ENCODE results near the gene MRTFB. TPM values are rescaled to one million over a fixed set of nuclear protein-coding genes. Genes with fewer than 3 reads are reported as not detected.
A peak's percentile ranks its signal among the peaks of the same experiment; 100 is the strongest.

MRTFB gene
- total RNA-seq, 2 experiments from 2014 or later, result 8.2 to 8.4 TPM

DNA sequence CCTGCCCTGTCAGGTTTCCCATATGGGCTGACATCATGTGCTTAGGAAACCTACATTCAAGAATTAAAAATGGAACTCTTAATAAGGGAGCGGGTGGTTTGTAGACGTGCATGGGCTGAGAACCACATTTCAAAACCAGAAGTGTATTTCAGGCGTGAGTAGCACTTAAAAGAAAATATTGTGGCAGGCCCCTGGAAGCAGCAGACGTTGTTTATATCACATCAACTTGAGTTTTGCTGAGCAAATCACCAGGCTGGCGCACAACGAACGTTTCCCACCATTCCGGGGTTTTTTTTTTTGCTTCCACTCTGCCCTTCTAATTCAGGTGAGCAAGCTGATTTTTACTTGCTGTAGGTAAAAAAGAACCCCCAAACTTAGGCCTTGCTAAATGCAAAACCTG lies 220.2 kb downstream of the MRTFB start:
- H3K9me3 Mint-ChIP-seq, result peaks cover 16% of the 10 kb centered on the region
- no peaks in the 10 kb centered on the region for H3K27me3 Mint-ChIP-seq (ENCODE audit: low read depth)
- CTCF ChIA-PET, result interaction anchor here (1.5 kb wide), 1 partner anchor 371 kb away, joined by 4 read pairs; the partner anchor contains the start of gene ERCC4
- DNase-seq, result no peak
- H3K4me1 Mint-ChIP-seq (ENCODE audit: low read depth), result peaks cover 5% of the 10 kb centered on the region
- H3K27ac Mint-ChIP-seq, result no peak overlapping the region
- H3K4me3 Mint-ChIP-seq, result no peak overlapping the region
- H3K36me3 Mint-ChIP-seq (ENCODE audit: low read depth), result peaks cover 2% of the 10 kb centered on the region
- intact Hi-C loops (cut with micrococcal nuclease), result no loop called here

DNA sequence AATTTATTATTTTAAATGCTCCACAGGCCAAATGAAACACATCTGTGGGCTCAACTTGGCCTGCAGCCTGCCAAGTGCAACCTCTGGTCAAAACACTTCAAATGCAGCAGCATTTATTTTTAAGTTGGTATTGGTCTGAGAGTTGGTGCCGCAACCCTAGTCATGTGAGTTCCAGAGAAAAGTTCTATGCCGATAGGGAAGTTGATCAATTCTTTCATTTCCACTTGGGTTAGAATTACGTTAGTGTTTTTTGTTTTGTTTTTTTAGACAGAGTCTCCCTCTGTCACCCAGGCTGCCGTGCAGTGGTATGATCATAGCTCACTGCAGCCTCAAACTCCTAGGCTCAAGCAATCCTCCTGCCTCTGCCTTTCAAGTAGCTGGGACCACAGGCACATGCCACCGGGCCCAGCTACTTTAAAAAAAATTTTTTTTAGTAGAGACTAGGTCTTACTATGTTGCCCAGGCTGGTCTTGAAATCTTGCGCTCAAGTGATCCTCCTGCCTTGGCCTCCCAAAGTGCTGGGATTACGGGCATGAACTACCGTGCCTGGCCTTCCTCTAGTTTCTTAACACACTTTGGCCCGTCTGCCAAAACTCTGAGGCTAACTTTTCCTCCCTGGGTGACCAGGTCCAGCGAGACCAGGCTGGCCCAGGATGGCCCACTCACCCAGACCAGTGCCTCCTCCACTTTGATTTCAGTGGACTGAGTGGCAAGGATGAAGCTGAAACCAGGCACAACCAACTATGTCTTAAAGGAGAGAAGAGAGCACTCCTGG lies 221.1 kb downstream of the MRTFB start:
- Mint-ChIP-seq H3K9me3 (peaks cover 16% of the 10 kb centered on the region), H3K36me3 (ENCODE audit: low read depth) (peaks cover 2% of the 10 kb centered on the region), H3K4me3 (no peak overlapping the region), H3K27me3 (ENCODE audit: low read depth) (no peaks in the 10 kb centered on the region), H3K4me1 (ENCODE audit: low read depth) (no peaks in the 10 kb centered on the region), H3K27ac (no peak overlapping the region)
- no peak for DNase-seq
- CTCF ChIA-PET, result no interaction called here
- intact Hi-C loops (cut with micrococcal nuclease), result no loop called here

DNA sequence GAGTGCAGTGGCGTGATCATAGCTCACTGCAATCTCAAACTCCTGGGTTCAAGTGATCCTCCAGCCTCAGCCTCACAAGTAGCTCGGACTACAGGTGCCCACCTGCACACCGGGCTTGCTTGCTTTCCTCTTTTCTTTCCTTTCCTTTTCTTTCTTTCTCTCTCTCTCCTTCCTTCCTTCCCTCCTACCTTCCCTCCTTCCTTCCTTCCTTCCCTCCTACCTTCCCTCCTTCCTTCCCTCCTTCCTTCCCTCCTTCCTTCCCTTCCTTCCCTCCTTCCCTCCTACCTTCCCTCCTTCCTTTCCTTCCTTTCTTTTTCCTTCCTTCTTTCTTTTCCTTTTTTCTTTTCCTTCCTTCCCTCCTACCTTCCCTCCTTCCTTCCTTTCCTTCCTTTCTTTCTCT lies 225.5 kb downstream of the MRTFB start:
- Mint-ChIP-seq H3K4me1 (ENCODE audit: low read depth) (peaks cover 7% of the 10 kb centered on the region), H3K9me3 (no peaks in the 10 kb centered on the region), H3K27me3 (ENCODE audit: low read depth) (no peaks in the 10 kb centered on the region), H3K36me3 (ENCODE audit: low read depth) (no peaks in the 10 kb centered on the region), H3K4me3 (no peak overlapping the region), H3K27ac (no peak overlapping the region)
- intact Hi-C loops (cut with micrococcal nuclease), result no loop called here
- no peak for DNase-seq
- CTCF ChIA-PET, result interaction anchor here (1.1 kb wide), 1 partner anchor 303 kb away, joined by 4 read pairs; no protein-coding TSS in a partner anchor

DNA sequence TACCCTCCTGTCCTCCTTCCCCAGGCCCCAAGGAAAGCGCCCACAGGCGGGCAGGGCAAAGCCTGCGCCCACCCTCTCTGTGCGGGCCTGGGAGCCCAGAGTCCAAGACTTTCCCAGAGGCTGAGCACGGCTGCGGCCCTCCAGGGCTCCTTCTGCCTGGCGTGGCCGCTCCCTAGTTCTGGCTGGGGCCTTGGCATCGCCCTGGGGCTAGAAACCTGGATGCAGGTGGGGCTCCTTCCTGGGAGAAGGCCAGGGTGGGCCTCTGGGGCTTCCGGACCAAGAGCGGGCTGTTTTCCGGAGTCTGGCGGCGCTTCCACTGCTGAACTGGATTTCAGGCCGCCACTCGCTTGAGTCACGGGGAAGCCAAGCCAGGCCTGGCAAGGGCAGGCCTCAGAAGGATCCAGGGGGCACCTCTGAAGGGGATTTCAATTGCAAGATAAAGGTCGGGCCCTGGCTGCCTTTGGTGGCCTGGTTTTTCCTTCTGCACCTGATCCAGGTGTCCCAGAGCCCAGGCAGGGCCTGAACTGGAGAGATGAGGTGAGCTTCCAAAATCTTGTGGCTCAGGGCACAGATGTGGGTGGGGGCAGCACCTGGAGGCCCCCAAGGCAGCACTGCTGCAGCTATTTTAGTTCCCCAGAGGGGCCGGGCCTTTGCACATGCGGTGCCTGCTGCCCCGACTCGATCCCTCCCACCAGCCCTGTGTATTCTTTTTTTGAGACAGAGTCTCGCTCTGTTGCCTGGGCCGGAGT lies 227.4 kb downstream of the MRTFB start:
- Mint-ChIP-seq H3K4me1 (ENCODE audit: low read depth) (peaks cover 7% of the 10 kb centered on the region), H3K4me3 (no peak overlapping the region), H3K27me3 (ENCODE audit: low read depth) (no peaks in the 10 kb centered on the region), H3K36me3 (ENCODE audit: low read depth) (no peaks in the 10 kb centered on the region), H3K9me3 (no peaks in the 10 kb centered on the region), H3K27ac (no peak overlapping the region)
- CTCF ChIA-PET, result interaction anchor here (0.5 to 0.9 kb wide), 2 partner anchors 232 to 375 kb away, joined by 4 to 6 read pairs; no protein-coding TSS in a partner anchor
- intact Hi-C loops (cut with micrococcal nuclease), result no loop called here
- no peak for DNase-seq

DNA sequence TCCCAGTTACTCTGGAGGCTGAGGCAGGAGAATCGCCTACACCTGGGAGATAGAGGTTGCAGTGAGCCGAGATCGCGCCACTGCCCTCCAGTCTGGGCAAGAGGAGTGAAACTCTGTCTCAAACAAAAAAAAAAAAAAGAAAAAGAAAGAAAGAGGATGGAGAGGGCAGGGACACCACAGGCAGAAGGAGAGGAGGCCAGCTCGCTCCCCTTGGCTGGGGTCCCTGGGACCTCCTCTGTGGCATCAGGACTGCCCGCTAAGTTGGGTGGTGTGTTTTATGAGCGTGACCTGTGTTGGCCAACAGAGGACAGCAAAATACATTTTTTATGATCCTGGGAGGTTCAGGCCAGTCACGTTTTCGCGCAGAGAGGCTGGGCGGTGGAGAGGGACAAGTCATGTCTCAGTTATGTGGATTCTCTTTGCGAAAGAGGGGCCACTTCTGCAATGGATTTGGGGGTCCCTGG lies 229.6 kb downstream of the MRTFB start:
- H3K27ac Mint-ChIP-seq, result no peak overlapping the region
- H3K9me3 Mint-ChIP-seq, result no peaks in the 10 kb centered on the region
- H3K27me3 Mint-ChIP-seq (ENCODE audit: low read depth), result no peaks in the 10 kb centered on the region
- intact Hi-C loops (cut with micrococcal nuclease), result loop anchor here (1.0 to 10.0 kb wide), 6 partner anchors 14 to 383 kb away; no protein-coding TSS in a partner anchor
- DNase-seq, result peak; percentile 73
- CTCF ChIA-PET, result interaction anchor here (1.8 kb wide), 1 partner anchor 227 kb away, joined by 5 read pairs; no protein-coding TSS in a partner anchor
- peaks cover 12% of the 10 kb centered on the region for H3K4me1 Mint-ChIP-seq (ENCODE audit: low read depth)
- peak overlapping the region; percentile 66 for H3K4me3 Mint-ChIP-seq
- no peaks in the 10 kb centered on the region for H3K36me3 Mint-ChIP-seq (ENCODE audit: low read depth)

DNA sequence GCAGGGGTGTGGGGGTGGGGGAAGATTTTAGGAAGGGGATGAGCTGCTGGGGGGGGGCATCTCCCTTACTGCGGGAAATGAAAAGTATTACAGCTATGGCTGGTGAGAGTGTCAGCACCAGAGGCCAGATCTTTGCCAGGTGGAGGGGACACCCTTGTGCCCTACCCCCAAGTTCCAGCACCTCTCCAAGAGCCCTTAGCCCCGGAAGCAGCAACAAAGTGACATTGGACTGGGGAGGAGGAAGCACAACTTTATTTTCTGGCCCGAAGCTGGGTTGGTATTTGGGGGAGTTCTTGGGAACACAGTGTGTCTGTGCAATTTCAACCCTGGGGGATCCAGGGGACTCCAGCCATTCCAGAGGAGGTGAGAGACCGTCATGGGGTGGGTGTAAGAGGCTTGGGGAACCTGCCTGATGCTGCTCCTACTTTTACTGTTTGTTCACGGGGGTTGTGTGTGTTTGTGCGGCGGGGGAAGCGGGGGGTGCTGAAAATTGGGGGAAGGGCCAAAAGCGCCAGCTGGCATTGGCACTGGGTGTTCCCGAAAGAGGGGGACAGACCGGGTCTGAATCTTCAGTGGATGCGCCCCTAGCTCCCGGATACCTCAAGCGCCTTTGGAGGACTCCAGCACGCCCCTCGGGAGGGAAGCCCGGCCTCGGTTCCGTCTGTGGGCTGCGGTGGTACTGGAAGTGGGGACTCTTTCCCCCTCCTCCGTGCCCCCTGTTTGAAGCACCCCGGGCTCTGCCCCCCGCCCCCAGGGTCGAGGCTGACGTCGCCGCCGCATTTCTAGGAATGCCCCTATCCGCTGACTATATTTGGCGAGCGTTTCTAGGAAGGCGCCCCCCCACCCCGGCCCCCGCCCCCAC lies 230.3 kb downstream of the MRTFB start:
- H3K4me3 Mint-ChIP-seq, result peak overlapping the region; percentile 66
- no peaks in the 10 kb centered on the region for H3K36me3 Mint-ChIP-seq (ENCODE audit: low read depth)
- CTCF ChIA-PET, result interaction anchor here (1.8 kb wide), 1 partner anchor 227 kb away, joined by 5 read pairs; no protein-coding TSS in a partner anchor
- H3K9me3 Mint-ChIP-seq, result no peaks in the 10 kb centered on the region
- peak; percentile 47 for DNase-seq
- no peak overlapping the region for H3K27ac Mint-ChIP-seq
- no peaks in the 10 kb centered on the region for H3K27me3 Mint-ChIP-seq (ENCODE audit: low read depth)
- H3K4me1 Mint-ChIP-seq (ENCODE audit: low read depth), result peaks cover 17% of the 10 kb centered on the region
- intact Hi-C loops (cut with micrococcal nuclease), result loop anchor here (1.0 to 10.0 kb wide), 6 partner anchors 15 to 384 kb away; no protein-coding TSS in a partner anchor

DNA sequence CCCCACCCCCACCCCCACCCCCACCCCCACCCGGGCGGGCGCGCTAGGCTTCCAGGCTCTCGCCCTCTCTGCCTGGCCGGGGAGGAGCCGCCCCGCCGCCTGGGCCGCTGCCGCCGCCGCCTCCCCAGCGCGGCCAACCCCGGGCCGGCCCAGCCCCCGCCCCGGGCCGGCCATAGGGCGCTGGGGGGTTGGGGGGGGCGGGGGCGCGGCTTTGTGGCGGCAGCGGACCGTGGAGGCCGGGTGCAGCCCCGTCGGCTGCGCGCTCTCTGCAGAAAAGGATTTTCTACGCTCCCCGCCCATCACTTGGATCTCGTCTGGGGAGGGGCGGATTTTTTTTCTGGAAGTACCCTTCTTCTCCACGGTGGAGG lies 230.9 kb downstream of the MRTFB start:
- intact Hi-C loops (cut with micrococcal nuclease), result loop anchor here (5.0 to 10.0 kb wide), 3 partner anchors 55 to 385 kb away; no protein-coding TSS in a partner anchor
- Mint-ChIP-seq H3K9me3 (no peaks in the 10 kb centered on the region), H3K27ac (no peak overlapping the region), H3K4me1 (ENCODE audit: low read depth) (peaks cover 23% of the 10 kb centered on the region), H3K4me3 (peak overlapping the region; percentile 68), H3K36me3 (ENCODE audit: low read depth) (no peaks in the 10 kb centered on the region), H3K27me3 (ENCODE audit: low read depth) (no peaks in the 10 kb centered on the region)
- DNase-seq, result peak; percentile 36
- CTCF ChIA-PET, result no interaction called here

DNA sequence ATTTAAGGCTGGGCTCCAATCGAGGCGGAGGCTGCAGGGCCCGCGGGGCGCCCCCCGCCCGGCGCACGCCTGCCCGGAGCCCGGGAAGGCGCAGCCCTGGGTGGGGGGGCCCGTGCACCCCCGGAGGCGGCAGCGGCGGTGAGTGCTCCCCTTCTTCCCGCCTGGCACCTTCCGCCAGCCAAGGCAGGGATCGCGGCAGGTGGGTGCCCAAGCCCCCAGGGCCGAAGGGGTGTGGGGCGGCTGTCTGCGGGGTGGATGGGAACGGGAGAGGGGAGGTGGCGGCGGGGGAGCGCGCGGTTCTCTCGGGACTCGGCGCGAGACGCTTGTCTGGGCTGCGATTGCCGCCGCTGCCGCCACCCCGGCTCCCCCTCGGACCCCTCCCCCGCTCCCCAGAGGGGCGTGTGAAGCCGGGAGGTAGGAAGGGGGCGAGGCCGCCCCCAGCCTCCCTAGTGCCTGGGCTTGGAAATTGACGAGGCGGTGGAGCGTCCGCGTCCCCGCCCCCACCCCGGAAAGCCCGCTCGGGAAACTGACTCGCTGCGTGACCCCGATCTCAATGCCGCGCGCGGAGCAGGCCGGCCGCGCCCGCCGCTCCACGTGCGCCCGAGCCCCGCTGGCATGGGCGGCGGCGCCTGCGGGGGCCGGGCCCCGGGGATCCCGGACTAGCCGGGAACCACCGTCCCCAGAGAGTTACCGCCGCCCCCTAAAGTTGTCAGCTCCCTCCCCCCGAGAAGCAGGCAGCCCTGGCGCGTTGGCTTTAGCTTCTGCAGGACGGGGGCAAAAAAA lies 231.5 kb downstream of the MRTFB start:
- Mint-ChIP-seq H3K36me3 (ENCODE audit: low read depth) (no peaks in the 10 kb centered on the region), H3K9me3 (no peaks in the 10 kb centered on the region), H3K27me3 (ENCODE audit: low read depth) (no peaks in the 10 kb centered on the region), H3K4me1 (ENCODE audit: low read depth) (peaks cover 29% of the 10 kb centered on the region), H3K27ac (no peak overlapping the region), H3K4me3 (peak overlapping the region; percentile 71)
- DNase-seq, result peak; percentile 20
- intact Hi-C loops (cut with micrococcal nuclease), result loop anchor here (5.0 to 10.0 kb wide), 3 partner anchors 55 to 385 kb away; no protein-coding TSS in a partner anchor
- CTCF ChIA-PET, result interaction anchor here (2.0 kb wide), 1 partner anchor 17 kb away, joined by 7 read pairs; no protein-coding TSS in a partner anchor

DNA sequence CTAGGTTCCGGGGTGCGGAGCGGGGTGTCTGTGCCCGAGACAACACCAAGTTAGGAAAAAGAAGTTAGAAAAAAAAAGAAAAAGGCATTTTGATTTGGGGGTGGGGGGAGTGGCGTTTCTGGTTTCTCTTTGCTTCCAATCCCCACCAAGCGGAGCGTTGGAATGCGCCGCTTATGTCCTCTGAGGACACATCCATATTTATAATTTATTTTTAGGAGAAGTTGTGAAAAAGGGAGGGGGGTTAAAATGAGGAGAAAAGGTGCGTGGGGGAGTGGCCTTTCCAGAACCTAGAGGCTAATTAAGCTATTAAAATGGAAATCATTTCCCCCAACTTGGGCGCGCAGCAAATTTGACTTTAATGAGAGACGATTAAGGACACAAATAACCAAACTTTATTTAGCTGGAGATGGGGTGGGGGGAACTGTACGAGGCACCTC lies 232.1 kb downstream of the MRTFB start:
- CTCF ChIA-PET, result interaction anchor here (2.0 kb wide), 1 partner anchor 18 kb away, joined by 7 read pairs; no protein-coding TSS in a partner anchor
- H3K4me1 Mint-ChIP-seq (ENCODE audit: low read depth), result peaks cover 35% of the 10 kb centered on the region
- no peaks in the 10 kb centered on the region for H3K9me3 Mint-ChIP-seq
- no peak overlapping the region for H3K27ac Mint-ChIP-seq
- peak overlapping the region; percentile 71 for H3K4me3 Mint-ChIP-seq
- intact Hi-C loops (cut with micrococcal nuclease), result loop anchor here (5.0 to 10.0 kb wide), 3 partner anchors 56 to 386 kb away; no protein-coding TSS in a partner anchor
- no peaks in the 10 kb centered on the region for H3K27me3 Mint-ChIP-seq (ENCODE audit: low read depth)
- H3K36me3 Mint-ChIP-seq (ENCODE audit: low read depth), result no peaks in the 10 kb centered on the region
- no peak for DNase-seq

DNA sequence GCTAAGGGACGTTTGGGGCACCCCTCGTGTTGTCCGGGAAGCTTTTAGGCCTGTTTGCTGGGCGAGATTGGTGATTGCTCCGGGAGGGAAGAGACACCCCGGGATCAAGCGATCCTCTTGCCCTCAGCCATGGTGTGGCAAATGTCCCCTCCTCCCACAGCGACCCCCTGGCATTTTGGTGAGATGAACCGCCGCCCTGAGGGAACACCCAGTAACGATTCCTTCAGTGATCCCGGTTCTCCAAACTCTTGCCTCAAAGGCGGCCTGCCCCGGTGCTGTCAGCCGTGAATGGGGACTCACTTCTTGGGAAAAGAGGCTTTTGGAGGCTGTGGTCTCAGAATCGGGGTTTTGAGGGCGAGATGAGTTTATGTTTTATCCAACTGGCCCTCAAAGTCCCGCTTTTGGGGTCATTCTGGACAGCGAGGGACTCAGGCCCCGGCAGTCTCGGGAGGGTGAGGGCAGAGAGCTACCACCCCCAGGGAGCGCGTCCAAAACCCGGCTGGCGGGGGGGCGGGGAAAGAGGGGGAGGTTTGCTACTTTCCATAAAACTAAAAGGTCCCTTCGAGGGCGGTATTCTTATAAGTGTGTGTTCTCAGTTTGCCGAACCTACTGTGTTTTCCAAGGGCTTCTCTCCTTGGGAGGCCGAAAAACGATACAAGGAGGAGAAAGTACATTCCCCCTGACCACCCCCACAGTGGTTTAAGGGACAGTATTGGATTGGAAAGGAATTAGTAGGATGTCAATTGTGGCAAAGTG lies 232.7 kb downstream of the MRTFB start:
- DNase-seq, result no peak
- no peak overlapping the region for H3K27ac Mint-ChIP-seq
- CTCF ChIA-PET, result interaction anchor here (2.0 kb wide), 1 partner anchor 18 kb away, joined by 7 read pairs; no protein-coding TSS in a partner anchor
- H3K4me1 Mint-ChIP-seq (ENCODE audit: low read depth), result peaks cover 41% of the 10 kb centered on the region
- H3K27me3 Mint-ChIP-seq (ENCODE audit: low read depth), result no peaks in the 10 kb centered on the region
- intact Hi-C loops (cut with micrococcal nuclease), result loop anchor here (5.0 to 10.0 kb wide), 3 partner anchors 57 to 387 kb away; no protein-coding TSS in a partner anchor
- no peaks in the 10 kb centered on the region for H3K36me3 Mint-ChIP-seq (ENCODE audit: low read depth)
- H3K9me3 Mint-ChIP-seq, result no peaks in the 10 kb centered on the region
- peak overlapping the region; percentile 71 for H3K4me3 Mint-ChIP-seq
